HL-60 (cell line): ENCODE results near the gene IWS1.

Experiments used
- DNase-seq, 2 experiments: peaks; one replicate each; pipeline ENCODE4 v3.0.0-alpha.2; 2010 to 2020; ENCODE audit warnings: low read depth in 1 of 2, low spot score in 1 of 2
- H3K27ac ChIP-seq: fragments of 250-450 bp; sonication (Bioruptor Pico); replicated peaks from 2 replicates; pipeline ENCODE4 v1.5.1; 2020; ENCODE audit warnings: mild to moderate bottlenecking, moderate library complexity
- H3K27me3 ChIP-seq: fragments of 250-450 bp; sonication (Bioruptor Pico); 2 replicates; pipeline ENCODE4 v1.5.1; 2021; ENCODE audit warnings: mild to moderate bottlenecking, moderate library complexity; ENCODE audit not compliant: insufficient read depth, poor library complexity, severe bottlenecking
- H3K4me3 ChIP-seq: replicated peaks from 2 replicates; pipeline ENCODE4 v1.5.1; 2011; ENCODE audit warnings: mild to moderate bottlenecking, control low read depth, low read length; ENCODE audit not compliant: insufficient read depth
- CTCF ChIP-seq: IDR thresholded peaks from one replicate; pipeline ENCODE4 v1.5.1; 2011; ENCODE audit warnings: low read length, control low read depth, inconsistent platforms; ENCODE audit not compliant: insufficient read depth
- GABPA ChIP-seq: IDR thresholded peaks from 2 replicates; pipeline ENCODE4 v1.6.1; 2012; ENCODE audit warnings: low read depth
- POLR2AphosphoS5 ChIP-seq: IDR thresholded peaks from 2 replicates; pipeline ENCODE4 v1.6.1; 2012; ENCODE audit warnings: low read depth
- REST ChIP-seq: IDR thresholded peaks from 2 replicates; pipeline ENCODE4 v1.6.1; 2012; ENCODE audit warnings: low read depth; ENCODE audit not compliant: insufficient replicate concordance
- SPI1 ChIP-seq: IDR thresholded peaks from 2 replicates; pipeline ENCODE4 v1.6.1; 2012; ENCODE audit warnings: low read depth, mild to moderate bottlenecking, borderline replicate concordance

The IWS1 gene

GRCh38 chr2:127449898-127450297 is 76.4 kb downstream of the IWS1 start:
- Histone ChIP-seq H3K27me3 (no peaks in the 10 kb centered on the region), H3K27ac (no peak overlapping the region), H3K4me3 (no peak overlapping the region)
- no peak for TF ChIP-seq GABPA
- TF ChIP-seq CTCF: no peak
- TF ChIP-seq SPI1: no peak
- no peak for TF ChIP-seq POLR2AphosphoS5
- TF ChIP-seq REST: no peak
- no peak for DNase-seq

- TF ChIP-seq REST (no peak), GABPA (no peak), POLR2AphosphoS5 (no peak), SPI1 (no peak), CTCF (no peak)
- DNase-seq: no peak
- Histone ChIP-seq H3K27ac (no peak overlapping the region), H3K27me3 (no peaks in the 10 kb centered on the region), H3K4me3 (no peak overlapping the region)
These were observed 76.9 kb downstream of the IWS1 start for GRCh38 chr2:127449414-127449813.

GRCh38 chr2:127448526-127448925 is 77.8 kb downstream of the IWS1 start:
- Histone ChIP-seq H3K27me3 (no peaks in the 10 kb centered on the region), H3K4me3 (no peak overlapping the region), H3K27ac (no peak overlapping the region)
- DNase-seq: no peak
- no peak for TF ChIP-seq REST
- no peak for TF ChIP-seq POLR2AphosphoS5
- no peak for TF ChIP-seq SPI1
- TF ChIP-seq GABPA: no peak
- TF ChIP-seq CTCF: no peak
